B cell (primary cell): ENCODE data around the gene TNNT3. TPM values are rescaled to one million over a fixed set of nuclear protein-coding genes. Genes with fewer than 3 reads are reported as not detected.

Experiments
- ATAC-seq: fragments of 200-7000 bp; cut with Tn5 transposase; one replicate; pipeline ENCODE4 v1.10.0; 2021; ENCODE audit warnings: low read depth, mild to moderate bottlenecking, moderate number of reproducible peaks, moderate library complexity
- CTCF ChIA-PET: fragments of 350-600 bp; sonication (Branson Sonifier 250); formaldehyde crosslinking; loops from one replicate; lab custom pipeline; 2021; ENCODE audit warnings: antibody characterized with exemption, inconsistent platforms; lab: Charles Lee
- POLR2A ChIA-PET: fragments of 350-600 bp; sonication (Branson Sonifier 250); formaldehyde crosslinking; loops from one replicate; lab custom pipeline; 2021; ENCODE audit warnings: antibody characterized with exemption; lab: Charles Lee
- DNase-seq: peaks from one replicate; pipeline ENCODE4 v3.0.0; 2013
- H2AFZ ChIP-seq: 2 replicates; pipeline ENCODE4 v1.6.1; 2012; ENCODE audit warnings: mild to moderate bottlenecking, low read depth, low read length; ENCODE audit not compliant: insufficient read depth, poor library complexity, severe bottlenecking
- H3K27ac ChIP-seq, 2 donors: 1 replicate in 1 of 2; 2 replicates in 1 of 2; pipeline ENCODE4 v1.5.1; 2012 to 2013; ENCODE audit warnings: low read length in 2 of 2, mild to moderate bottlenecking in 2 of 2, moderate library complexity in 1 of 2
- H3K27me3 ChIP-seq, 4 experiments: fragments of 200-600 bp in 1 of 4; sonication (generic) in 1 of 4; replicated peaks in 1 of 4; 1 replicate in 2 of 4; 2 replicates in 2 of 4; pipeline versions ENCODE4 v1.6.1 to v1.7.0; 2013 to 2016; ENCODE audit warnings: low read length in 3 of 4, mild to moderate bottlenecking in 2 of 4, mixed read lengths in 1 of 4, moderate library complexity in 1 of 4; ENCODE audit not compliant: insufficient read depth in 4 of 4, control insufficient read depth in 3 of 4; ENCODE audit errors: control extremely low read depth in 1 of 4
- H3K36me3 ChIP-seq, 2 experiments: replicated peaks in 1 of 2; 1 replicate in 1 of 2; 2 replicates in 1 of 2; pipeline versions ENCODE4 v1.6.1 to v1.7.1; 2013; ENCODE audit warnings: low read length in 1 of 2; ENCODE audit not compliant: insufficient read depth in 2 of 2, control insufficient read depth in 1 of 2; ENCODE audit errors: control extremely low read depth in 1 of 2, extremely low read depth in 1 of 2
- H3K4me1 ChIP-seq, 2 donors: fragments of 200-600 bp in 1 of 2; sonication (generic) in 1 of 2; 1 replicate in 1 of 2; 2 replicates in 1 of 2; pipeline versions ENCODE4 v1.5.1 to v1.6.1; 2013 to 2017; ENCODE audit warnings: low read length in 2 of 2; ENCODE audit not compliant: control insufficient read depth in 2 of 2, insufficient read depth in 2 of 2
- H3K4me2 ChIP-seq: replicated peaks from 2 replicates; pipeline ENCODE3; 2012; ENCODE audit warnings: mild to moderate bottlenecking, low read depth, low read length; ENCODE audit not compliant: poor library complexity, severe bottlenecking
- H3K4me3 ChIP-seq, 5 experiments: fragments of 200-600 bp in 1 of 5; sonication (generic) in 1 of 5; 1 replicate in 3 of 5; 2 replicates in 2 of 5; pipeline versions ENCODE4 v1.5.1 to v1.7.0; 2011 to 2016; ENCODE audit warnings: low read length in 4 of 5, mild to moderate bottlenecking in 4 of 5, low read depth in 2 of 5, control low read depth in 1 of 5, moderate library complexity in 1 of 5; ENCODE audit not compliant: insufficient read depth in 1 of 5; ENCODE audit errors: control extremely low read depth in 1 of 5, extremely low read depth in 1 of 5
- H3K79me2 ChIP-seq: fragments of 200-600 bp; sonication (generic); one replicate; pipeline ENCODE4 v1.6.0; 2016; ENCODE audit warnings: low read length; ENCODE audit not compliant: control insufficient read depth, insufficient read depth
- H3K9ac ChIP-seq: fragments of 200-600 bp; sonication (generic); 2 replicates; pipeline ENCODE4 v1.6.1; 2017; ENCODE audit warnings: mild to moderate bottlenecking, low read length, moderate library complexity
- H3K9me3 ChIP-seq, 3 donors: one replicate each; pipeline versions ENCODE4 v1.6.1 to v1.7.1; 2013; ENCODE audit warnings: low read length in 2 of 3; ENCODE audit not compliant: control insufficient read depth in 2 of 3, insufficient read depth in 1 of 3; ENCODE audit errors: control extremely low read depth in 1 of 3
- H4K20me1 ChIP-seq: 2 replicates; pipeline ENCODE4 v1.6.0; 2012; ENCODE audit warnings: mild to moderate bottlenecking, low read length; ENCODE audit not compliant: insufficient read depth, control insufficient read depth, poor library complexity, severe bottlenecking
- H3K27ac Mint-ChIP-seq: one replicate; pipeline ENCODE4 v1.8.0; 2021; ENCODE audit warnings: mixed read lengths
- H3K27me3 Mint-ChIP-seq: one replicate; pipeline ENCODE4 v1.8.0; 2021; ENCODE audit warnings: mixed read lengths
- H3K4me1 Mint-ChIP-seq: one replicate; pipeline ENCODE4 v1.8.0; 2021; ENCODE audit warnings: mixed read lengths
- H3K4me3 Mint-ChIP-seq: one replicate; pipeline ENCODE4 v1.8.0; 2021; ENCODE audit warnings: mixed read lengths
- H3K9me3 Mint-ChIP-seq: one replicate; pipeline ENCODE4 v1.8.0; 2022; ENCODE audit warnings: mixed read lengths; ENCODE audit not compliant: insufficient read depth
- EZH2 ChIP-seq: IDR thresholded peaks from 2 replicates; pipeline ENCODE4 v1.6.1; 2012; ENCODE audit warnings: borderline replicate concordance, low read depth, mild to moderate bottlenecking, moderate library complexity, low read length; ENCODE audit not compliant: insufficient read depth, poor library complexity, severe bottlenecking
- WGBS: methylation state at CpG from one replicate; pipeline ENCODE4 v1.1.5; 2013; ENCODE audit warnings: missing lambda C conversion rate; ENCODE audit not compliant: insufficient coverage; 5-methylcytosine and 5-hydroxymethylcytosine counted together
- intact Hi-C: fragments of 100-400 bp; cut with micrococcal nuclease; formaldehyde crosslinking; loops from one replicate; pipeline ENCODE4 v1.10.0; 2022
- polyA plus RNA-seq: library from polyadenylated mRNA; depleted of rRNA; stranded (reverse); fragments of >200 nt; gene quantifications from 2 replicates; pipeline ENCODE4 v1.2.3, GENCODE V29; 2012
- total RNA-seq, 2 donors: library from RNA; stranded (reverse); fragments of 120-200 nt in 1 of 2; gene quantifications; 1 replicate in 1 of 2; 2 replicates in 1 of 2; pipeline versions ENCODE4 v1.2.3 to v1.2.4, GENCODE V29; 2013 to 2022
- TF ChIP-seq, protein P1 (sequence below): fragments of 200-600 bp; IDR thresholded peaks from one replicate; pipeline ENCODE4 v1.8.0; 2022; ENCODE audit warnings: antibody characterized with exemption, mild to moderate bottlenecking

Gene TNNT3
- total and polyA plus RNA-seq, 2 donors (not counting 1 experiment from before 2014, with no cell fraction given) = 2.5 to 10.0 TPM

DNA sequence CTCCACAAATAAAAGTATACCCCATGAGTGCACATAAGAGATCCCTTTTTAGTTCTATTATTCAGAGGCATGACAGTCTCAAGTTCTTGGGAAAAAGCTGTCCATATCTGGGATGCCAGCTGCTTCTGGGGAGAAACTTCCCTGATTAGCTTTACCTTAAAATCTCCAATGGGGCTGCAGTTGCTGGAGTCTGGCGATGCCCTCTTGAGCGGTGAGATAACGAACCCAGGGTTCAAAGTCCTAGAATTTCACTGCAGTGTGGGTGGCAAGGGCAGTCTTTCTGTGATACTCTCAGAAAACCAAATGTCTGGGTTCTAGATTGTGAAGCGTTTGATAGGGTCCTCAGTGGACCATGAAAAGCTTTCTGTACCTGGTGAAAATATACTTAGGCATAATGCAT, 20.4 kb upstream of the TNNT3 start:
- ATAC-seq = no peak

DNA sequence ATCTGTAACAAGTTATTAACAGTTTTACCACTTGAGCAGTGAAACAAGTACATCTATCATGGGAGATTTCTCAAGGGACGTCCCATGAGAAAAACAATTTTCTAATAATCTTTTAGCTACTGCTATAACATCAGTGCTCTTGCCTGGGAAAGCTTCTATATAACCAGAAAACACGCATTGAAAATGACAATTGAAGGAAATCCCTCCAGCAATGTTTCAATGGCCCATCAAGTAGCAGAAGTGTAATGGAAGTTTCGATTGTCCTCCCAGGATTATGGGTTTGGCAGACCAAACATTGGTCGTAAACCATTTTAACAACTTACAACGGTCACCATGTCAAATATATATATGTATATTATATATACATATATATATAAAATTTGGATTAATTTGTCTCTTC, 19.8 kb upstream of the TNNT3 start:
- no peaks in the 10 kb centered on the region for H3K9me3 Mint-ChIP-seq
- no peak overlapping the region for H3K4me3 Mint-ChIP-seq
- H3K4me1 ChIP-seq = peaks cover 10 to 14% of the 10 kb centered on the region in 2 donors
- H3K36me3 ChIP-seq = no peaks in the 10 kb centered on the region
- DNase-seq = no peak
- peaks cover 13% of the 10 kb centered on the region for H3K4me1 Mint-ChIP-seq
- ATAC-seq = no peak
- H3K9me3 ChIP-seq = no peaks in the 10 kb centered on the region
- no peak overlapping the region for H3K4me2 ChIP-seq
- WGBS = no CpG with 5 or more reads among the region's 5 CpGs
- CTCF ChIA-PET = interaction anchor here (0.7 kb wide), 1 partner anchor 102 kb away, joined by 3 read pairs; no protein-coding TSS in a partner anchor
- no peaks in the 10 kb centered on the region for H3K79me2 ChIP-seq
- no peak overlapping the region for H2AFZ ChIP-seq
- intact Hi-C loops = no loop called here
- H3K9ac ChIP-seq = no peak overlapping the region
- H3K4me3 ChIP-seq = no peak overlapping the region
- H4K20me1 ChIP-seq = no peaks in the 10 kb centered on the region
- peaks cover 0 to 5% (median 2%) of the 10 kb centered on the region in 4 experiments for H3K27me3 ChIP-seq
- H3K27me3 Mint-ChIP-seq = peaks cover 6% of the 10 kb centered on the region
- no peak overlapping the region for H3K27ac ChIP-seq
- TF ChIP-seq, protein P1, sequence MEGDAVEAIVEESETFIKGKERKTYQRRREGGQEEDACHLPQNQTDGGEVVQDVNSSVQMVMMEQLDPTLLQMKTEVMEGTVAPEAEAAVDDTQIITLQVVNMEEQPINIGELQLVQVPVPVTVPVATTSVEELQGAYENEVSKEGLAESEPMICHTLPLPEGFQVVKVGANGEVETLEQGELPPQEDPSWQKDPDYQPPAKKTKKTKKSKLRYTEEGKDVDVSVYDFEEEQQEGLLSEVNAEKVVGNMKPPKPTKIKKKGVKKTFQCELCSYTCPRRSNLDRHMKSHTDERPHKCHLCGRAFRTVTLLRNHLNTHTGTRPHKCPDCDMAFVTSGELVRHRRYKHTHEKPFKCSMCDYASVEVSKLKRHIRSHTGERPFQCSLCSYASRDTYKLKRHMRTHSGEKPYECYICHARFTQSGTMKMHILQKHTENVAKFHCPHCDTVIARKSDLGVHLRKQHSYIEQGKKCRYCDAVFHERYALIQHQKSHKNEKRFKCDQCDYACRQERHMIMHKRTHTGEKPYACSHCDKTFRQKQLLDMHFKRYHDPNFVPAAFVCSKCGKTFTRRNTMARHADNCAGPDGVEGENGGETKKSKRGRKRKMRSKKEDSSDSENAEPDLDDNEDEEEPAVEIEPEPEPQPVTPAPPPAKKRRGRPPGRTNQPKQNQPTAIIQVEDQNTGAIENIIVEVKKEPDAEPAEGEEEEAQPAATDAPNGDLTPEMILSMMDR = no peak
- TF ChIP-seq EZH2 = no peak
- POLR2A ChIA-PET = no interaction called here
- no peak overlapping the region for H3K27ac Mint-ChIP-seq

More for the DNA sequence above, 20.4 kb upstream of the TNNT3 start:
- Mint-ChIP-seq H3K27ac (no peak overlapping the region), H3K9me3 (no peaks in the 10 kb centered on the region), H3K27me3 (peaks cover 6% of the 10 kb centered on the region), H3K4me1 (peaks cover 13% of the 10 kb centered on the region), H3K4me3 (no peak overlapping the region)
- ChIA-PET POLR2A (no interaction called here), CTCF (interaction anchor here (0.9 to 2.8 kb wide), 2 partner anchors 66 to 99 kb away, joined by 3 to 10 read pairs; no protein-coding TSS in a partner anchor)
- Histone ChIP-seq H3K4me1 (peaks cover 10 to 14% of the 10 kb centered on the region in 2 donors), H3K79me2 (no peaks in the 10 kb centered on the region), H3K4me3 (no peak overlapping the region), H3K27me3 (peaks cover 0 to 5% (median 2%) of the 10 kb centered on the region in 4 experiments), H3K36me3 (no peaks in the 10 kb centered on the region), H4K20me1 (no peaks in the 10 kb centered on the region), H3K27ac (no peak overlapping the region), H3K9me3 (no peaks in the 10 kb centered on the region), H3K9ac (no peak overlapping the region), H2AFZ (no peak overlapping the region), H3K4me2 (no peak overlapping the region)
- DNase-seq = no peak
- no peak for TF ChIP-seq EZH2
- intact Hi-C loops = no loop called here
- 96% methylated on average over 4 of the region's 4 CpGs for WGBS
